Mesodermal cell (in vitro differentiated cells): Measurements from ENCODE around the gene FAM20C.

Experiments
- H3K27ac ChIP-seq: 2 replicates; pipeline ENCODE4 v1.7.0; 2013; ENCODE audit warnings: mild to moderate bottlenecking, low read depth, low read length, moderate library complexity; ENCODE audit not compliant: severe bottlenecking
- H3K36me3 ChIP-seq: 2 replicates; pipeline ENCODE4 v1.7.1; 2013; ENCODE audit warnings: mild to moderate bottlenecking, low read length, moderate library complexity; ENCODE audit not compliant: control insufficient read depth, insufficient read depth
- H3K4me1 ChIP-seq: one replicate; pipeline ENCODE4 v1.7.1; 2013; ENCODE audit warnings: mild to moderate bottlenecking, low read length; ENCODE audit not compliant: insufficient read depth, control insufficient read depth, poor library complexity, severe bottlenecking
- H3K4me3 ChIP-seq: 2 replicates; pipeline ENCODE4 v1.7.0; 2013; ENCODE audit warnings: low read length, control low read depth, mild to moderate bottlenecking; ENCODE audit not compliant: insufficient read depth, poor library complexity, severe bottlenecking; ENCODE audit errors: extremely low read depth
- H3K9me3 ChIP-seq: 2 replicates; pipeline ENCODE4 v1.7.1; 2013; ENCODE audit warnings: mild to moderate bottlenecking, low read length, moderate library complexity; ENCODE audit not compliant: control insufficient read depth
- whole genome bisulfite sequencing, 2 experiments: methylation state at CpG; one replicate each; pipeline ENCODE4 v1.1.5; 2013; ENCODE audit warnings: missing lambda C conversion rate in 2 of 2; ENCODE audit not compliant: insufficient coverage in 2 of 2; 5-methylcytosine and 5-hydroxymethylcytosine counted together

The FAM20C gene

GRCh38 chr7:280461-280860, 88.1 kb downstream of the FAM20C start:
- Histone ChIP-seq H3K36me3 (no peaks in the 10 kb centered on the region), H3K27ac (no peak overlapping the region), H3K4me3 (no peak overlapping the region), H3K9me3 (peaks cover 20% of the 10 kb centered on the region), H3K4me1 (no peaks in the 10 kb centered on the region)
- 70 to 84% methylated on average over 4 to 8 of the region's 11 CpGs for WGBS, 2 experiments

GRCh38 chr7:281637-282036, 89.3 kb downstream of the FAM20C start:
- Histone ChIP-seq H3K4me1 (no peaks in the 10 kb centered on the region), H3K36me3 (no peaks in the 10 kb centered on the region), H3K27ac (no peak overlapping the region), H3K4me3 (no peak overlapping the region), H3K9me3 (peaks cover 8% of the 10 kb centered on the region)
- WGBS, 2 experiments = 87 to 92% methylated on average over 4 of the region's 8 CpGs

GRCh38 chr7:282621-283020, 90.2 kb downstream of the FAM20C start:
- Histone ChIP-seq H3K4me3 (no peak overlapping the region), H3K4me1 (no peaks in the 10 kb centered on the region), H3K27ac (no peak overlapping the region), H3K9me3 (no peaks in the 10 kb centered on the region), H3K36me3 (no peaks in the 10 kb centered on the region)
- WGBS, 2 experiments = 90 to 92% methylated on average over 21 to 25 of the region's 25 CpGs

GRCh38 chr7:284762-285722, 92.7 kb downstream of the FAM20C start:
- H3K4me3 ChIP-seq = no peak overlapping the region
- WGBS, 2 experiments = 83 to 89% methylated on average over 27 to 29 of the region's 37 CpGs
- no peaks in the 10 kb centered on the region for H3K4me1 ChIP-seq
- H3K9me3 ChIP-seq = peaks cover 5% of the 10 kb centered on the region
- H3K36me3 ChIP-seq = no peaks in the 10 kb centered on the region
- no peak overlapping the region for H3K27ac ChIP-seq

GRCh38 chr7:285731-286130, 93.4 kb downstream of the FAM20C start:
- Histone ChIP-seq H3K9me3 (peaks cover 5% of the 10 kb centered on the region), H3K36me3 (no peaks in the 10 kb centered on the region), H3K4me1 (no peaks in the 10 kb centered on the region), H3K27ac (no peak overlapping the region), H3K4me3 (no peak overlapping the region)
- 80 to 83% methylated on average over 10 to 16 of the region's 16 CpGs for WGBS, 2 experiments

GRCh38 chr7:286266-286665, 93.9 kb downstream of the FAM20C start:
- Histone ChIP-seq H3K9me3 (peaks cover 5% of the 10 kb centered on the region), H3K27ac (no peak overlapping the region)
- WGBS, 2 experiments = 90 to 94% methylated on average over 16 to 17 of the region's 18 CpGs

GRCh38 chr7:288671-289101, 96.3 kb downstream of the FAM20C start:
- H3K36me3 ChIP-seq = no peaks in the 10 kb centered on the region
- H3K4me3 ChIP-seq = no peak overlapping the region
- H3K9me3 ChIP-seq = peaks cover 5% of the 10 kb centered on the region
- 86 to 88% methylated on average over 10 to 14 of the region's 14 CpGs for WGBS, 2 experiments
- no peak overlapping the region for H3K27ac ChIP-seq
- no peaks in the 10 kb centered on the region for H3K4me1 ChIP-seq

More at GRCh38 chr7:286266-286665, 93.9 kb downstream of the FAM20C start:
- Histone ChIP-seq H3K4me3 (no peak overlapping the region), H3K4me1 (no peaks in the 10 kb centered on the region), H3K36me3 (no peaks in the 10 kb centered on the region)

- no peak overlapping the region for H3K4me3 ChIP-seq
- no peaks in the 10 kb centered on the region for H3K4me1 ChIP-seq
- WGBS, 2 experiments = 89 to 92% methylated on average over 35 to 44 of the region's 46 CpGs
- H3K27ac ChIP-seq = no peak overlapping the region
- no peaks in the 10 kb centered on the region for H3K36me3 ChIP-seq
- peaks cover 5% of the 10 kb centered on the region for H3K9me3 ChIP-seq
These were observed 96.9 kb downstream of the FAM20C start for GRCh38 chr7:289209-289755.

GRCh38 chr7:289756-290553, 97.6 kb downstream of the FAM20C start, which contains the start of gene FOXL3:
FOXL3 (plus strand) TSS chr7:290170; CDS start chr7:290170, 0 bp downstream.
- 69 to 70% methylated on average over 56 to 66 of the region's 79 CpGs for WGBS, 2 experiments
- Histone ChIP-seq H3K9me3 (peaks cover 5% of the 10 kb centered on the region), H3K4me1 (no peaks in the 10 kb centered on the region), H3K36me3 (no peaks in the 10 kb centered on the region), H3K27ac (no peak within 1 kb of the TSS), H3K4me3 (no peak within 1 kb of the TSS)

GRCh38 chr7:290554-291372, 98.4 kb downstream of the FAM20C start:
- Histone ChIP-seq H3K4me3 (no peak overlapping the region), H3K27ac (no peak overlapping the region), H3K36me3 (no peaks in the 10 kb centered on the region), H3K9me3 (peaks cover 5% of the 10 kb centered on the region), H3K4me1 (no peaks in the 10 kb centered on the region)
- WGBS, 2 experiments = 76 to 79% methylated on average over 91 to 95 of the region's 102 CpGs
